UCSD-AML1 (cell line): ENCODE data around the gene BPIFB6.

Experiments used
- DNase-seq: peaks from one replicate; lab custom pipeline; 2025; ENCODE audit not compliant: unreplicated experiment; lab: John Stamatoyannopoulos, UW

BPIFB6 gene

GRCh38 chr20:33031531-33031930 is at the start of gene BPIFB6:
Gene BPIFB6 (plus strand): TSS chr20:33031648. CDS start chr20:33031648, 0 bp downstream.
- DNase-seq = no peak

DNA sequence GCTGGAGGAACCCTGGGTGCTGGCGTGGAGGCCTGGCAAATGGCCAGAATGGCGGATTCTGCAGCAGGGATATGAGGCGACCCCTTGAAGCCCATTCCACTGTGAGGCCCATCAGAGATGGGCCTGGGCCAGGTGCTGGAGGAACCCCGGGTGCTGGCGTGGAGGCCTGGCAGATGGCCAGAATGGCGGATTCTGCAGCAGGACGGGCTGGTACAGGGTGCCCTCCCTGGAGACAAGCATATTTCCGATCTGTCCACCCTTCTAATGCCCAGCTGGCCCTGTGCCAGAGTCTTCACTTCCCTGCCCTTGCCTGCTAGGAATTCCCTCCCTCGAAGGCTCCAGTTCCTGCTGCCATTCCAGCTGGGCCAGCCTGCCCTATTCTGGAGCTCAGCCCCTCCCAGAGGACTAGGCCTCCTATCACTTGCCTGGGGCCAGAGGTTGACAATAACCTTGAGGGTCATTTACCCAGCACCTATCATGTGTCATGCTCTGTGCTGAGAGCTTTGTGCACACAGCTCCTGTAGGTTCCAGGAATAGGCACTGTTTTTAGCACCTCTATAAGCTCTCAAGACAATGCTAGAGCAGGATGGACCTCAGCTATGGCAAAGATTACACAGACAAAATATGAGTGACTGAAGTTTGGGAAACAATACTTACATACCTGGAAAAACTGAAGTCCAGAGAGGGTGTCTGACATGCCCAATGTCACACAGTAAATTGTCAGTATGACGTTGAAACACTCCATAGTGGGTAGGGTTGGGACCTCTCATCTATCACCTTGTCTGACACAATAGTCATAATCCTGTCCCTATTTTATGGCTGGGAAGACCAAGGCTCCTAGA is 48.6 kb upstream of the BPIFB6 start:
- no peak for DNase-seq

- DNase-seq = no peak
Observed at GRCh38 chr20:32983459-32984112, 47.9 kb upstream of the BPIFB6 start.

DNA sequence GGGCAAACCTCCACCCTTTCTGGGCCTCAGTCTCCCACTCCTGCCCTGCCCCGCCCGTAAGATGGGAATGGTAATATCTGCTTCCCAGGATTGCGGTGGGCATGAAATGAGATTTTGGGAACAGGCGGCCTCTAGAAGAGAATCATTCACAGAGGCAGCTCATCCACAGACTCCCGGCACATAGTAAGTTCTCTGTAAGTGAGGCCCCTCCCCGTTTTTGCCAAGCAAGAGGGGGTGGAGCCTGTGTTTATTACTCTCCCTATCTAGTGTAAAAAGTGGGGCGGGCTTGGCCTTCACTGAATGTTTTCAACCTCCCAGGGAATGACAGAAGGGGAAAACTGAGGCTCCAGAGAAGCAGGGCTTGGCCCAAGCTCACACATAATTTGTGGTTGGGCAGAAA is 47.3 kb upstream of the BPIFB6 start:
- no peak for DNase-seq

GRCh38 chr20:32984631-32985354 is 46.7 kb upstream of the BPIFB6 start:
- no peak for DNase-seq

- DNase-seq = no peak
Observed at GRCh38 chr20:32985596-32985995, 45.9 kb upstream of the BPIFB6 start.

GRCh38 chr20:32986331-32986966 is 45.0 kb upstream of the BPIFB6 start:
- DNase-seq = no peak

- DNase-seq = no peak
Observed at GRCh38 chr20:32987044-32987825, 44.2 kb upstream of the BPIFB6 start.

GRCh38 chr20:32988008-32988407 is 43.4 kb upstream of the BPIFB6 start:
- DNase-seq = no peak

DNA sequence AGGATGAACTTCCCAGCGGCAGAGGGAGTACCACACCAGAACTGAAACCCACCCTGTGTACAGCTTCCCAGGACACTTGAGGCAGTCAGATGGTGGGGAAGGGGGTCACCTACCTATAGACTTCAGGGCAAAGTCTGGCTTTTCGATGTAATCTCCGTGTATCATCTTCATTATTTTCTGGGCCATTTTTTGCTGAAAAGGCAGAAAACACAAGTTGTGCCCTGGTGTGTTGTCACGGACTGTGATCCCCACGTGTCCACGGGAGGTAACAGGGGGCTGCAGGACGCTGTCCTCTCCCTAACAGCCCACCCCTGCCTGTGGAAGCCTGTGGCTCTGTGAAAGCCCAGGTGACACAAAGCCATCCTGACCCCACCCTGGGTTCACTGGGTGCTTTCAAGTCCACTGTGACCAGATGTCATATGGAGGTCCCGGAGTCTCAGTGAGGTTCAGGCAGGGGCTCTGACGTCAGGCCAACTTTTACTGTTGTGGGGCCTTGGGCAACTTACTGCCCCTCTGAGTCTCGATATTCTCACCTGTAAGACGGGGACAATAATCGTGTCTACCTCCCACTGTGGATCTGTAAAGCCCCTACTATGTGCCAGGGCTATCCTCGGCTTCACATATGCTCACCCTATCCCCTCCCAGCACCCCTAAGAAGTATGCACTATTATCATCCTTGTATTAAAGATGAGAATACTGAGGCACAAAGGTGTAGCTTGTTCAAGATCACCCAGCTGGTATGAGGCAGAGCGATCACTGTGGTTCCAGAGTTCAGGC is 41.8 kb upstream of the BPIFB6 start:
- DNase-seq = no peak

DNA sequence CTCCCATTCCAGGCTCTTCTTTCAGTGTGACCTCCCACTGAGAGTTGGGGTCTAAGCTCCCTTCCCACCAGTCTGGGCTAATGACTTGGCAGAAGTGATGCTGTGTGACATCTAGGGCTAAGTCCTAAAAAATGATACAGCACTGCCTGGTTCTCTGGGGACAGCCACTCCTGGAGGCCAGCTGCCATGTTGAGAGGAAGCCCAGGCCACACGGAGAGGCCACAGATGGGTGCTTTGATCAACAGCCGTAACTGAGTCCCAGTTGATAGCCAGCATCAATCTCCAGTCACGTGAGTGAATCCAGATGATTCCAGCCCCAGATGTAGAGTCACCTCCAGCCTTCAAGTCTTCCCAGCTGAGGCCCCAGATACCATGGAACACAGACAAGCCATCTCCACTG is 41.0 kb upstream of the BPIFB6 start:
- no peak for DNase-seq

DNA sequence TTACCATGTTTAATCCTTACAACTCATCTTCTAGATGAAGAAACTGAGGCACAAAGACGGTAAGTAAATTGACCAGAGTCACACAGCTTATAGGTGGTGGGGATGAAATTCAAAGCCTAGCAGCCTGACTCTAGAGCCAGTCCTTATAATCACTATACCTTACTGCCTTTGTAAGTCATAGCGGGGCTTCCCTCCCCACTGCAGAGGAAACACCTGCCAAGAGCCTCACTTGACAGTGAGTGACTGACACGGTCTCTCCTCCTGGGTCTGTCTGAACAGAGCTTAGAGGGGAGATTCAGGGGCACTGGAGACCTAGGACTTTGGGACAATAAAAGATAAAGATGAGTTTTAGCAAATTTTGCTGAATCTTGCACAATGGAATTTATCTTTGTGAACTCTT is 40.1 kb upstream of the BPIFB6 start:
- no peak for DNase-seq

- DNase-seq = no peak
Observed at GRCh38 chr20:32991792-32992641, 39.4 kb upstream of the BPIFB6 start.

- DNase-seq = no peak
Observed at GRCh38 chr20:32993496-32994050, 37.9 kb upstream of the BPIFB6 start.

- no peak for DNase-seq
Observed at GRCh38 chr20:32995802-32996201, 35.6 kb upstream of the BPIFB6 start.

- no peak for DNase-seq
Observed at GRCh38 chr20:32997431-32997830, 34.0 kb upstream of the BPIFB6 start.

DNA sequence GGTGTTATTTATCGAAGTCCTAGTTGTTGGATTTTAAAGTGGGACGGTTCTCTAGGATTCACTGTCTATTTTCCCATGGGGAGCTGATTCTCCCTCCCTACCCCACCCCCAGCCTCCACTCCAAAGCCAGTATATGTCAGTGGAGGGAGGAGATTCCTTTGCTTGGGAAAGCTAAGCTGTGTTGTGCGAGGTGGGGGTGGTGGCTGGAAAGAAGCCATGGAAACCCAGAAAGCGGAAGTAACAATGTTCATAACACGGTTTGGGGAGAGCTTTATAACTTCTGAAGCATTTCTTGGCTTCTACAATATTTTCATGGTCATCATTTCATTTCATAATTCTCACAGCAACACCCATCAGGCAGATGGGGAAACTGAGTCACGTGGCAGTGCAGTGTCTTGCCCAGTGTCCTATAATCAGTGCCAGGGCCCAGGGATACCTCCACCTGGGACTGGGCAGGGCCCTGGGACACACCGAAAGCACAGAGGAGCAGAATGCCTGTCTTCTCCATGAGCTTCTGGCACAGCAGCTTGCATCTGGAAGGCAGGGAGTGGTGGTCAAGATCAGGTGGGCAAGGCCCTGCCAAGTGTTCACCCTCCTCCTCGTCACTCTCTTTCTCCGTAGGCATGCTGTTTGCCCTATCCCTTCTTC is 31.7 kb upstream of the BPIFB6 start:
- DNase-seq = peak; percentile 24

GRCh38 chr20:33000802-33001466 is 30.5 kb upstream of the BPIFB6 start:
- DNase-seq = no peak
